GM12891 (cell line): ENCODE data around the gene NXNL2.

Source experiments
- POLR2A ChIP-seq: IDR thresholded peaks from 2 replicates; pipeline ENCODE4 v1.6.1; 2011; ENCODE audit warnings: low read depth, low read length, control low read depth
- POLR2AphosphoS5 ChIP-seq: IDR thresholded peaks from 2 replicates; pipeline ENCODE4 v1.6.1; 2011; ENCODE audit warnings: low read depth, low read length, control low read depth
- SPI1 ChIP-seq: IDR thresholded peaks from 2 replicates; pipeline ENCODE4 v1.6.1; 2011; ENCODE audit warnings: low read depth, low read length, control low read depth

- TF ChIP-seq POLR2A (no peak), POLR2AphosphoS5 (no peak), SPI1 (no peak)
Observed at GRCh38 chr9:88497224-88497623, 37.8 kb upstream of the NXNL2 start.
